Breast epithelium (tissue), 3 donors: Measurements from ENCODE around the gene TUBB2B.

ENCODE experiments used
- CTCF ChIP-seq, 3 donors: fragments of 450-650 bp; IDR thresholded peaks; one replicate each; pipeline ENCODE4 v1.5.1; 2016 to 2017; ENCODE audit warnings: antibody characterized with exemption in 3 of 3, mild to moderate bottlenecking in 3 of 3, moderate library complexity in 3 of 3
- POLR2A ChIP-seq: fragments of 450-650 bp; IDR thresholded peaks from one replicate; pipeline ENCODE4 v1.6.1; 2016; ENCODE audit warnings: antibody characterized with exemption, mild to moderate bottlenecking, moderate library complexity
- POLR2AphosphoS5 ChIP-seq, 3 donors: sonication (generic); formaldehyde crosslinking; IDR thresholded peaks; one replicate each; pipeline ENCODE4 v1.6.1; 2017; ENCODE audit warnings: antibody characterized with exemption in 3 of 3

GRCh38 chr6:3208098-3208774 lies 19.2 kb downstream of the TUBB2B start:
- TF ChIP-seq CTCF (IDR thresholded peaks at IDR 0.05) (no peak), POLR2A (no peak), POLR2AphosphoS5 (IDR thresholded peaks at IDR 0.05) (peak in 2 of 3 donors; percentile 25 to 63)
